Sigmoid colon (tissue), 7 donors: ENCODE results near the gene GALM. TPM values are rescaled to one million over a fixed set of nuclear protein-coding genes. Genes with fewer than 3 reads are reported as not detected.
A peak's percentile ranks its signal among the peaks of the same experiment; 100 is the strongest.

Experiments
- DNase-seq: peaks from one replicate; pipeline ENCODE4 v3.0.0-alpha.2; 2019
- H3K27ac ChIP-seq, 4 donors: fragments of 200-600 bp; sonication (generic); one replicate each; pipeline ENCODE4 v1.5.1; 2016 to 2019; ENCODE audit warnings: mild to moderate bottlenecking in 1 of 4
- H3K27me3 ChIP-seq, 3 donors: fragments of 200-600 bp; sonication (generic); one replicate each; pipeline ENCODE4 v1.5.1; 2019; ENCODE audit warnings: mild to moderate bottlenecking in 1 of 3
- H3K36me3 ChIP-seq, 4 donors: fragments of 200-600 bp; sonication (generic); one replicate each; pipeline ENCODE4 v1.5.1; 2016 to 2019
- H3K4me1 ChIP-seq, 4 donors: fragments of 200-600 bp; sonication (generic); one replicate each; pipeline ENCODE4 v1.5.1; 2017 to 2019
- H3K4me3 ChIP-seq, 4 donors: fragments of 200-600 bp; sonication (generic); one replicate each; pipeline ENCODE4 v1.5.1; 2017 to 2019; ENCODE audit warnings: mild to moderate bottlenecking in 2 of 4, moderate library complexity in 1 of 4
- H3K9me3 ChIP-seq, 4 donors: fragments of 200-600 bp in 3 of 4; sonication (generic) in 3 of 4; one replicate each; pipeline versions ENCODE4 v1.5.1 to v1.6.1; 2013 to 2019
- CTCF ChIP-seq, 4 experiments: fragments of 450-650 bp in 3 of 4; fragments of 200-600 bp in 1 of 4; IDR thresholded peaks; one replicate each; pipeline ENCODE4 v1.5.1; 2016 to 2019; ENCODE audit warnings: antibody characterized with exemption in 4 of 4, mild to moderate bottlenecking in 3 of 4, moderate library complexity in 2 of 4
- EP300 ChIP-seq, 4 donors: sonication (generic); formaldehyde crosslinking; IDR thresholded peaks; one replicate each; pipeline ENCODE4 v1.6.1; 2017; ENCODE audit warnings: antibody characterized with exemption in 4 of 4
- POLR2A ChIP-seq, 2 donors: fragments of 450-650 bp; IDR thresholded peaks; one replicate each; pipeline ENCODE4 v1.6.1; 2016; ENCODE audit warnings: antibody characterized with exemption in 2 of 2, mild to moderate bottlenecking in 2 of 2, moderate library complexity in 2 of 2
- POLR2AphosphoS5 ChIP-seq, 4 donors: sonication (generic); formaldehyde crosslinking; IDR thresholded peaks; one replicate each; pipeline ENCODE4 v1.6.1; 2017; ENCODE audit warnings: antibody characterized with exemption in 4 of 4
- WGBS, 2 donors: extraction: QIAGEN DNeasy Blood & Tissue Kit; methylation state at CpG; one replicate each; pipeline ENCODE4 v1.1.7; 2013; 5-methylcytosine and 5-hydroxymethylcytosine counted together
- intact Hi-C: fragments of 100-400 bp; cut with DNase I; formaldehyde crosslinking; loops from one replicate; pipeline ENCODE4 v1.15.1; 2023
- polyA plus RNA-seq, 3 donors: library from polyadenylated mRNA; stranded (reverse); fragments of 200-250 nt; gene quantifications; one replicate each; pipeline ENCODE4 v1.2.3, GENCODE V29; 2013
- total RNA-seq, 4 donors: library from RNA; depleted of rRNA; stranded (reverse); fragments of >200 nt; gene quantifications; one replicate each; pipeline ENCODE4 v1.1.0, GENCODE V29; 2016
- donor health status: healthy with polysubstance abuse.
- donor health status: Bipolar disorder and iron deficiency.
- donor health status: healthy.

The GALM gene
- total and polyA plus RNA-seq, 7 donors = 9.5 to 45.1 (median 35.2) TPM

- peaks cover 5 to 15% (median 7%) of the 10 kb centered on the region in 4 donors for H3K36me3 ChIP-seq
- peak overlapping the region; percentile 74 to 85 (median 81) for H3K27ac ChIP-seq
- 90 to 94% methylated on average over 3 of the region's 3 CpGs for WGBS, 2 donors
Measured at GRCh38 chr2:38737925-38738324, 72.0 kb downstream of the GALM start.

DNA sequence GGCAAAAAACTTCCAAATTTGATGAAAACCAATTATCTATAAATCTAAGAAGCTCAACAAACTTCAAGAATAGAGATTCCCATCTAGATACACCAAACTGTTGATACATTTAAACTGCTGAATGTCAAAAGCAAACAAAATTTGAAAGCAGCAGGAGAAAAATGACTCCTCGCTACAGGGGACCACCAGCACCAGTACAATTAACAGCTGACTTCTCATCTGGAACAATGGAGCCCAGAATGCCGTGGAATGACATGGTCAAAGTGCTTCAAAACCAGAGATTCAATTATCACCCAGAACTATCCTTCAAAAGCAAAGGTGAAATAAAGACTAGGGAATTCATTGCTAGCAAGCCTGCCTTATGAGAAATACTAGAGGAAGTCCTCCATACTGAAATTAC is 73.6 kb downstream of the GALM start:
- Histone ChIP-seq H3K27me3 (no peaks in the 10 kb centered on the region), H3K9me3 (no peaks in the 10 kb centered on the region), H3K4me1 (peaks cover 0 to 70% (median 41%) of the 10 kb centered on the region in 4 donors), H3K27ac (peak overlapping the region in 3 of 4 donors; percentile 81 to 85 (median 81)), H3K4me3 (no peak overlapping the region), H3K36me3 (peaks cover 5 to 20% (median 7%) of the 10 kb centered on the region in 4 donors)
- DNase-seq = no peak
- intact Hi-C loops = loop anchor here (5.0 kb wide), 1 partner anchor 137 kb away; the partner anchor contains the start of gene HNRNPLL
- 97 to 98% methylated on average over 2 of the region's 2 CpGs for WGBS, 2 donors
- no peak for TF ChIP-seq EP300 (IDR thresholded peaks at IDR 0.05)
- no peak for TF ChIP-seq POLR2AphosphoS5 (IDR thresholded peaks at IDR 0.05)
- no peak for TF ChIP-seq CTCF (IDR thresholded peaks at IDR 0.05)
- no peak for TF ChIP-seq POLR2A (IDR thresholded peaks at IDR 0.05)

More at GRCh38 chr2:38737925-38738324, 72.0 kb downstream of the GALM start:
- intact Hi-C loops = loop anchor here (5.0 kb wide), 1 partner anchor 136 kb away; the partner anchor contains the start of gene HNRNPLL
- H3K27me3 ChIP-seq = no peaks in the 10 kb centered on the region
- H3K4me3 ChIP-seq = no peak overlapping the region
- DNase-seq = no peak
- TF ChIP-seq CTCF (IDR thresholded peaks at IDR 0.05) (no peak), EP300 (IDR thresholded peaks at IDR 0.05) (no peak)
- H3K4me1 ChIP-seq = peaks cover 0 to 56% (median 29%) of the 10 kb centered on the region in 4 donors
- H3K9me3 ChIP-seq = no peaks in the 10 kb centered on the region

- DNase-seq = no peak
- TF ChIP-seq CTCF (IDR thresholded peaks at IDR 0.05) (peak; percentile 48 to 78 (median 58)), POLR2A (IDR thresholded peaks at IDR 0.05) (no peak)
- peaks cover 9 to 36% (median 22%) of the 10 kb centered on the region in 4 donors for H3K36me3 ChIP-seq
- H3K27ac ChIP-seq = peak overlapping the region; percentile 72 to 85 (median 81)
- H3K4me1 ChIP-seq = peaks cover 0 to 70% (median 49%) of the 10 kb centered on the region in 4 donors
- H3K9me3 ChIP-seq = no peaks in the 10 kb centered on the region
- H3K27me3 ChIP-seq = no peaks in the 10 kb centered on the region
- 13 to 62% methylated on average over 11 of the region's 11 CpGs for WGBS, 2 donors
- intact Hi-C loops = loop anchor here (2.0 to 5.0 kb wide), 2 partner anchors 160 to 204 kb away; no protein-coding TSS in a partner anchor
- H3K4me3 ChIP-seq = no peak overlapping the region
Measured at GRCh38 chr2:38740851-38741731, 75.2 kb downstream of the GALM start.

DNA sequence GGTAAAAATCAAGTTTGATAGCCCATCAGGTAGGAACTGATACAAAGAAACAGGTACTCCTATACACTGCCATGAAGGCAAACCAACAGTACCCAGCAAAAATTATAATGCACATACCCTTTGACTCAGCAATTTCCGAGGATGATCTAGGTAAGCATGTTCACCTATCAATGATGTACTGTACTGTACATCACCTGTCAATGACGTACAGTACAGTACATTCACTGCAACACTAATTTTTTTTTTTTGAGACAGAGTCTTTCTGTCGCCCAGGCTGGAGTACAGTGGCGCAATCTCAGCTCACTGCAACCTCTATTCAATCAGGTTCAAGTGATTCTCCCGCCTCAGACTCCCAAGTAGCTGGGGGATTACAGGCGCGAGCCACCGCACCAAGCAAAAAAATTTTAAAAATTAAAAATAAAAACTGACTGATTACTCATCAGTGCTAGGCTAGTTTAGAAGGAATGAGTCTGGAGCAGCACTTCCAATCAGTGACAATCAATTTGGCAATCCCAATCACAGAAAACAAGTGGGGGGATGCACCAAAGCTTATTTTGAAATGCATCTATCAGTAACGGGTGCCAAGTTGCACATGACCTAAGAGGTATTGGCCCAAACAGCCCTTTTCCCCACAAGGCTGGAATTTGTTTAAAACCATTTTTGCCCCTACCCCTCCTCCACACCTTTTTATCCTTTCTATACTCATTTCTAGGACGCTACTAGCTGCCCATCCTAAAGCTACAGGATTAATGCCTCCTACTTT is 77.1 kb downstream of the GALM start:
- no peak for TF ChIP-seq POLR2A (IDR thresholded peaks at IDR 0.05)
- no peak for TF ChIP-seq CTCF (IDR thresholded peaks at IDR 0.05)
- no peak for TF ChIP-seq EP300 (IDR thresholded peaks at IDR 0.05)
- no peak for TF ChIP-seq POLR2AphosphoS5 (IDR thresholded peaks at IDR 0.05)
- Histone ChIP-seq H3K4me3 (no peak overlapping the region), H3K9me3 (no peaks in the 10 kb centered on the region), H3K27me3 (no peaks in the 10 kb centered on the region), H3K4me1 (peaks cover 0 to 70% (median 50%) of the 10 kb centered on the region in 4 donors), H3K36me3 (peaks cover 27 to 54% (median 40%) of the 10 kb centered on the region in 4 donors), H3K27ac (peak overlapping the region in 3 of 4 donors; percentile 81 to 85 (median 81))
- WGBS, 2 donors = 81 to 85% methylated on average over 10 of the region's 10 CpGs
- DNase-seq = no peak
- intact Hi-C loops = loop anchor here (5.0 kb wide), 1 partner anchor 206 kb away; no protein-coding TSS in a partner anchor
